Pons (tissue), 1 donor: ENCODE measurements around the gene ETV2.
A peak's percentile ranks its signal among the peaks of the same experiment; 100 is the strongest.
"Not testable (repeated sequence)": the region's sequence is repeated elsewhere in the genome, so short reads cannot be mapped to it uniquely, and the experiment has no call there.

Experiments used
- DNase-seq: peaks from one replicate; pipeline ENCODE4 v3.0.0-alpha.2; 2016; ENCODE audit warnings: low spot score

ETV2 gene

GRCh38 chr19:35657904-35658700 is 16.6 kb downstream of the ETV2 start:
- DNase-seq: no peak

- DNase-seq: no peak
Measured at GRCh38 chr19:35661995-35662340, 20.4 kb downstream of the ETV2 start.

- DNase-seq: no peak
Measured at GRCh38 chr19:35663981-35664380, 22.4 kb downstream of the ETV2 start.

GRCh38 chr19:35665157-35665556 is 23.6 kb downstream of the ETV2 start:
- no peak for DNase-seq

GRCh38 chr19:35665604-35666003 is 24.1 kb downstream of the ETV2 start:
- DNase-seq: no peak

- no peak for DNase-seq
Measured at GRCh38 chr19:35666251-35666913, 24.8 kb downstream of the ETV2 start, which contains the start of gene UPK1A. UPK1A (plus strand) TSS chr19:35666517; CDS start chr19:35666813, 296 bp downstream.

GRCh38 chr19:35669566-35669965 is 28.0 kb downstream of the ETV2 start:
- no peak for DNase-seq

GRCh38 chr19:35669974-35670373 is 28.4 kb downstream of the ETV2 start:
- no peak for DNase-seq

- no peak for DNase-seq
Measured at GRCh38 chr19:35670686-35671085, 29.1 kb downstream of the ETV2 start.

- DNase-seq: no peak
Measured at GRCh38 chr19:35671818-35672217, 30.3 kb downstream of the ETV2 start.

GRCh38 chr19:35673121-35673804 is 31.7 kb downstream of the ETV2 start:
- no peak for DNase-seq

- no peak for DNase-seq
Measured at GRCh38 chr19:35675589-35676140, 34.1 kb downstream of the ETV2 start.

- no peak for DNase-seq
Measured at GRCh38 chr19:35689836-35690235, 48.3 kb downstream of the ETV2 start.

- DNase-seq: not testable (repeated sequence)
Measured at GRCh38 chr19:35691106-35691505, 49.6 kb downstream of the ETV2 start.

- no peak for DNase-seq
Measured at GRCh38 chr19:35692010-35692409, 50.5 kb downstream of the ETV2 start.

GRCh38 chr19:35693422-35693821 is 51.9 kb downstream of the ETV2 start:
- no peak for DNase-seq

- peak; percentile 94 for DNase-seq
Measured at GRCh38 chr19:35693835-35694599, 52.5 kb downstream of the ETV2 start.
